ENCODE results near the gene C1QTNF6. TPM values are rescaled to one million over a fixed set of nuclear protein-coding genes. Genes with fewer than 3 reads are reported as not detected.

Gene C1QTNF6
- total RNA-seq, 1 experiment from 2014 or later: 6.3 TPM

GRCh38 chr22:37156686-37157435 lies 31.2 kb downstream of the C1QTNF6 start:
- CTCF ChIA-PET: no interaction called here
- no peak overlapping the region for H3K27ac ChIP-seq (ENCODE audit: low read depth, low read length, poor library complexity, severe bottlenecking)
- no peaks in the 10 kb centered on the region for H3K9me3 ChIP-seq (ENCODE audit: low read depth, low read length, poor library complexity, severe bottlenecking)
- POLR2A ChIA-PET (ENCODE audit: low non-redundant PET): no interaction called here
- intact Hi-C loops (cut with micrococcal nuclease; ENCODE audit: unreplicated experiment): no loop called here
- no peak for DNase-seq (ENCODE audit: low spot score)
- H3K36me3 ChIP-seq (ENCODE audit: insufficient read depth, low read length, poor library complexity, severe bottlenecking): no peaks in the 10 kb centered on the region
- no peaks in the 10 kb centered on the region for H3K27me3 ChIP-seq (replicated peaks; ENCODE audit: insufficient read depth, low read depth, low read length, poor library complexity)
- no TSS peak for BruUV-seq (replicated peaks)
- H3K4me3 ChIP-seq (ENCODE audit: low read depth, low read length, poor library complexity, severe bottlenecking): no peak overlapping the region
- TF ChIP-seq CTCF (conservative IDR thresholded peaks at IDR 0.05; ENCODE audit: low read depth, low read length): no peak
- H3K4me1 ChIP-seq (ENCODE audit: insufficient read depth, low read length, poor library complexity, severe bottlenecking): no peaks in the 10 kb centered on the region

- H3K27me3 ChIP-seq (replicated peaks; ENCODE audit: insufficient read depth, low read depth, low read length, poor library complexity): no peaks in the 10 kb centered on the region
- no peaks in the 10 kb centered on the region for H3K9me3 ChIP-seq (ENCODE audit: low read depth, low read length, poor library complexity, severe bottlenecking)
- H3K36me3 ChIP-seq (ENCODE audit: insufficient read depth, low read length, poor library complexity, severe bottlenecking): no peaks in the 10 kb centered on the region
- CTCF ChIA-PET: no interaction called here
- POLR2A ChIA-PET (ENCODE audit: low non-redundant PET): no interaction called here
- no peak for TF ChIP-seq CTCF (conservative IDR thresholded peaks at IDR 0.05; ENCODE audit: low read depth, low read length)
- TF ChIP-seq EZH2 (IDR thresholded peaks at IDR 0.05; ENCODE audit: borderline replicate concordance, low read depth, low read length, poor library complexity, severe bottlenecking): no peak
- DNase-seq (ENCODE audit: low spot score): no peak
- no peaks in the 10 kb centered on the region for H3K4me1 ChIP-seq (ENCODE audit: insufficient read depth, low read length, poor library complexity, severe bottlenecking)
- H3K4me3 ChIP-seq (ENCODE audit: low read depth, low read length, poor library complexity, severe bottlenecking): no peak overlapping the region
- intact Hi-C loops (cut with micrococcal nuclease; ENCODE audit: unreplicated experiment): no loop called here
- no TSS peak for BruUV-seq (replicated peaks)
- no peak overlapping the region for H3K27ac ChIP-seq (ENCODE audit: low read depth, low read length, poor library complexity, severe bottlenecking)
These were observed 32.1 kb downstream of the C1QTNF6 start for GRCh38 chr22:37155971-37156370.

DNA sequence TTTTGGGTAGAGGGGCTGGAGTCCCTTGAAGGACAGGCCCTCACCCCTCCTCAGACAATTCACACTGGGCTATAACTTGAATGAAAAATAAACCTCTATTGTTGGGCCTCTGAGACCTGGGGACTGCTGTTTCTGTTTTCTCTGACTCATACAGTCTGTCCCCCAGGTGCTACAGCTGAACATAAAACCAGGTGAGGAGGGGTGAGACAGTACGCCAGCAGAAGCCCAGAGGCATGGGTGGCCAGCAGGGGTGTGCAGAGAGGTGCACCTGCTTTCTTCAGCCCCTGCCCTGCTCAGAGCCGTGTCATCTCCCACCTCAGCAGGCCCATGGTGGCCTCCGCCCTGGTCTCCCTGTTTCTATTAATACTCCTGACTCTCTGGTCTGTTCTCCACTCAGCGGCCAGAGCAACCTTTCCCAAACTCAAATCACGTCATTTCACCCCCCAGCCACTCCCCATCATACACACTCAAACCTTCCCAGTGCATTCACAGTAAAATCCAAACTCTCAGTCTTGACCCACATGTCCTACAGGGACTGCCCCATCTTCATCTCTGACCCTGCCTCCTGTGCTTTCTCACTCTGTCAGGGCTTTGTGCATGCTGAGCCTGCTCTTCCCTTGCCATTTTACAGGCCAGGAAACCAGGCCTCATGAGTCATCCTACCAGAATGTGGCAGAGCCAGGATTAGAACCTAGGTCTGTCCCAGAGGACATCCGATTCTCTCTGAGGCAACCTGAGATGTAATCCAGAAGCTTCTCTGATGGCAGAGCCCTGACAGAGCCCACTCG lies 32.9 kb downstream of the C1QTNF6 start:
- CTCF ChIA-PET: no interaction called here

More for the DNA sequence above, 32.9 kb downstream of the C1QTNF6 start:
- Histone ChIP-seq H3K36me3 (ENCODE audit: insufficient read depth, low read length, poor library complexity, severe bottlenecking) (no peaks in the 10 kb centered on the region), H3K27me3 (replicated peaks; ENCODE audit: insufficient read depth, low read depth, low read length, poor library complexity) (no peaks in the 10 kb centered on the region), H3K9me3 (ENCODE audit: low read depth, low read length, poor library complexity, severe bottlenecking) (no peaks in the 10 kb centered on the region), H3K27ac (ENCODE audit: low read depth, low read length, poor library complexity, severe bottlenecking) (no peak overlapping the region), H3K4me1 (ENCODE audit: insufficient read depth, low read length, poor library complexity, severe bottlenecking) (peaks cover 2% of the 10 kb centered on the region), H3K4me3 (ENCODE audit: low read depth, low read length, poor library complexity, severe bottlenecking) (no peak overlapping the region)
- no peak for TF ChIP-seq CTCF (conservative IDR thresholded peaks at IDR 0.05; ENCODE audit: low read depth, low read length)
- no peak for TF ChIP-seq EZH2 (IDR thresholded peaks at IDR 0.05; ENCODE audit: borderline replicate concordance, low read depth, low read length, poor library complexity, severe bottlenecking)
- no peak for DNase-seq (ENCODE audit: low spot score)
- intact Hi-C loops (cut with micrococcal nuclease; ENCODE audit: unreplicated experiment): no loop called here
- no TSS peak for BruUV-seq (replicated peaks)
- POLR2A ChIA-PET (ENCODE audit: low non-redundant PET): no interaction called here

Data from A673 (cell line).